Gastroesophageal sphincter (tissue), 4 donors: ENCODE results near the gene PRR14L. TPM values are rescaled to one million over a fixed set of nuclear protein-coding genes. Genes with fewer than 3 reads are reported as not detected.

Experiments used
- ATAC-seq: fragments of 150-250 bp; one replicate; pipeline ENCODE4 v1.9.1; 2016; ENCODE audit warnings: mild to moderate bottlenecking, moderate library complexity
- H3K27ac ChIP-seq, 4 donors: fragments of 200-600 bp; sonication (generic) in 3 of 4; 1 replicate in 3 of 4; 2 replicates in 1 of 4; pipeline ENCODE4 v1.5.1; 2016 to 2019
- H3K27me3 ChIP-seq: fragments of 200-600 bp; sonication (generic); one replicate; pipeline ENCODE4 v1.5.1; 2019
- H3K36me3 ChIP-seq, 2 donors: fragments of 200-600 bp; sonication (generic); one replicate each; pipeline ENCODE4 v1.5.1; 2019; ENCODE audit warnings: control low read depth in 1 of 2
- H3K4me1 ChIP-seq, 3 donors: fragments of 200-600 bp; sonication (generic); 1 replicate in 2 of 3; 2 replicates in 1 of 3; pipeline ENCODE4 v1.5.1; 2016 to 2019; ENCODE audit warnings: control low read depth in 2 of 3
- H3K4me3 ChIP-seq, 2 donors: fragments of 200-600 bp; sonication (generic); one replicate each; pipeline ENCODE4 v1.5.1; 2019; ENCODE audit warnings: mild to moderate bottlenecking in 1 of 2, moderate library complexity in 1 of 2
- H3K9me3 ChIP-seq, 3 donors: fragments of 200-600 bp; sonication (generic); one replicate each; pipeline ENCODE4 v1.5.1; 2017 to 2019; ENCODE audit warnings: control low read depth in 2 of 3
- CTCF ChIP-seq, 4 experiments: fragments of 200-600 bp in 2 of 4; fragments of 450-650 bp in 2 of 4; sonication (generic) in 1 of 4; IDR thresholded peaks; one replicate each; pipeline ENCODE4 v1.5.1; 2017 to 2019; ENCODE audit warnings: antibody characterized with exemption in 4 of 4, mild to moderate bottlenecking in 2 of 4, moderate library complexity in 2 of 4
- EP300 ChIP-seq: sonication (generic); formaldehyde crosslinking; IDR thresholded peaks from one replicate; pipeline ENCODE4 v1.6.1; 2017; ENCODE audit warnings: antibody characterized with exemption, mild to moderate bottlenecking
- POLR2A ChIP-seq, 2 donors: fragments of 450-650 bp; IDR thresholded peaks; one replicate each; pipeline ENCODE4 v1.6.1; 2017; ENCODE audit warnings: antibody characterized with exemption in 2 of 2, mild to moderate bottlenecking in 2 of 2, moderate library complexity in 1 of 2
- POLR2AphosphoS5 ChIP-seq: sonication (generic); formaldehyde crosslinking; IDR thresholded peaks from one replicate; pipeline ENCODE4 v1.6.1; 2017; ENCODE audit warnings: antibody characterized with exemption
- WGBS, 2 donors: methylation state at CpG; one replicate each; pipeline ENCODE4 v1.1.5; 2018; ENCODE audit warnings: low coverage in 1 of 2; 5-methylcytosine and 5-hydroxymethylcytosine counted together
- total RNA-seq, 4 donors: library from RNA; depleted of rRNA; stranded (reverse); fragments of >200 nt; gene quantifications; one replicate each; pipeline ENCODE4 v1.1.0, GENCODE V29; 2016

PRR14L gene
- total RNA-seq, 4 donors from 2014 or later, result 16.0 to 24.5 (median 19.0) TPM

GRCh38 chr22:31647523-31648320 lies 102.2 kb downstream of the PRR14L start:
- no peaks in the 10 kb centered on the region for H3K27me3 ChIP-seq
- H3K9me3 ChIP-seq, result no peaks in the 10 kb centered on the region
- WGBS, 2 donors, result 72 to 93% methylated on average over 5 to 7 of the region's 11 CpGs
- no peak overlapping the region for H3K4me3 ChIP-seq
- H3K4me1 ChIP-seq, result no peaks in the 10 kb centered on the region
- H3K36me3 ChIP-seq, result peaks cover 0 to 69% of the 10 kb centered on the region in 2 donors
- ATAC-seq, result no peak
- no peak overlapping the region for H3K27ac ChIP-seq
- no peak for TF ChIP-seq POLR2AphosphoS5
- TF ChIP-seq CTCF (IDR thresholded peaks at IDR 0.05), result no peak
- TF ChIP-seq EP300, result no peak
- no peak for TF ChIP-seq POLR2A (IDR thresholded peaks at IDR 0.05)

GRCh38 chr22:31647066-31647465 lies 102.9 kb downstream of the PRR14L start:
- no peaks in the 10 kb centered on the region for H3K9me3 ChIP-seq
- H3K4me3 ChIP-seq, result no peak overlapping the region
- H3K27me3 ChIP-seq, result no peaks in the 10 kb centered on the region
- no peak overlapping the region for H3K27ac ChIP-seq
- H3K4me1 ChIP-seq, result no peaks in the 10 kb centered on the region
- peaks cover 0 to 75% of the 10 kb centered on the region in 2 donors for H3K36me3 ChIP-seq
- ATAC-seq, result no peak
- no peak for TF ChIP-seq POLR2A (IDR thresholded peaks at IDR 0.05)
- 100% methylated on average over 2 to 3 of the region's 3 CpGs for WGBS, 2 donors

- no peak for TF ChIP-seq POLR2AphosphoS5
- no peak for TF ChIP-seq POLR2A (IDR thresholded peaks at IDR 0.05)
- no peak for TF ChIP-seq EP300
- no peak for TF ChIP-seq CTCF (IDR thresholded peaks at IDR 0.05)
- H3K4me1 ChIP-seq, result no peaks in the 10 kb centered on the region
- ATAC-seq, result no peak
Observed at GRCh38 chr22:31646186-31647019, 103.5 kb downstream of the PRR14L start.

GRCh38 chr22:31639436-31640039 lies 110.4 kb downstream of the PRR14L start:
- Histone ChIP-seq H3K36me3 (peaks cover 0 to 24% of the 10 kb centered on the region in 2 donors), H3K27ac (no peak overlapping the region), H3K27me3 (no peaks in the 10 kb centered on the region), H3K4me1 (peaks cover 0 to 11% (median 0%) of the 10 kb centered on the region in 3 donors), H3K4me3 (no peak overlapping the region), H3K9me3 (no peaks in the 10 kb centered on the region)
- no peak for ATAC-seq
- no peak for TF ChIP-seq EP300
- TF ChIP-seq POLR2A (IDR thresholded peaks at IDR 0.05), result no peak
- no peak for TF ChIP-seq POLR2AphosphoS5
- no peak for TF ChIP-seq CTCF (IDR thresholded peaks at IDR 0.05)
- WGBS, 2 donors, result 100% methylated on average over 3 of the region's 4 CpGs; no CpG with 5 or more reads in 1 of the 2 donors

More at GRCh38 chr22:31646186-31647019, 103.5 kb downstream of the PRR14L start:
- Histone ChIP-seq H3K4me3 (no peak overlapping the region), H3K9me3 (no peaks in the 10 kb centered on the region), H3K27me3 (no peaks in the 10 kb centered on the region), H3K27ac (peak overlapping the region in 1 of 4 donors; percentile 4), H3K36me3 (peaks cover 0 to 79% of the 10 kb centered on the region in 2 donors)
- 48 to 49% methylated on average over 5 to 6 of the region's 6 CpGs for WGBS, 2 donors
